ENCODE data around the gene PRPF4.

The PRPF4 gene

GRCh38 chr9:113315231-113315630 lies 39.8 kb downstream of the PRPF4 start:
- TF ChIP-seq NFRKB (IDR thresholded peaks at IDR 0.05) = no peak
- TF ChIP-seq TARDBP (IDR thresholded peaks at IDR 0.05) = no peak
- no peak for TF ChIP-seq FOXA1 (IDR thresholded peaks at IDR 0.05)
- TF ChIP-seq PKNOX1 (IDR thresholded peaks at IDR 0.05) = no peak
- no peak for TF ChIP-seq ZNF384 (IDR thresholded peaks at IDR 0.05)
- no peak for TF ChIP-seq CTBP1 (IDR thresholded peaks at IDR 0.05; ENCODE audit: borderline replicate concordance)
- no peak for TF ChIP-seq SUZ12 (IDR thresholded peaks at IDR 0.05)
- TF ChIP-seq ELF4 (IDR thresholded peaks at IDR 0.05) = no peak
- no peak for TF ChIP-seq LEF1 (IDR thresholded peaks at IDR 0.05; ENCODE audit: borderline replicate concordance)
- no peak for TF ChIP-seq HDGF (IDR thresholded peaks at IDR 0.05; ENCODE audit: borderline replicate concordance)
- TF ChIP-seq ARNT (IDR thresholded peaks at IDR 0.05) = no peak
- TF ChIP-seq BHLHE40 (IDR thresholded peaks at IDR 0.05; ENCODE audit: borderline replicate concordance) = no peak
- no peak for TF ChIP-seq FOXK2 (IDR thresholded peaks at IDR 0.05)
- TF ChIP-seq FOXM1 (IDR thresholded peaks at IDR 0.05; ENCODE audit: borderline replicate concordance) = no peak
- no peak for TF ChIP-seq L3MBTL2 (conservative IDR thresholded peaks at IDR 0.05)
- TF ChIP-seq SP1 (IDR thresholded peaks at IDR 0.05) = no peak
- DNase-seq (ENCODE audit: extremely low spot score) = no peak
- ChIA-PET POLR2A (interaction anchor here (1.0 kb wide), 1 partner anchor 95 kb away, joined by 5 read pairs; the partner anchor contains the start of genes C9orf43 and POLE3), CTCF (interaction anchor here (0.6 kb wide), 1 partner anchor 102 kb away, joined by 3 read pairs; no protein-coding TSS in a partner anchor)

GRCh38 chr9:113316030-113316429 lies 40.6 kb downstream of the PRPF4 start:
- TF ChIP-seq SUZ12 (IDR thresholded peaks at IDR 0.05) = no peak
- no peak for TF ChIP-seq NFRKB (IDR thresholded peaks at IDR 0.05)
- TF ChIP-seq L3MBTL2 (conservative IDR thresholded peaks at IDR 0.05) = no peak
- no peak for TF ChIP-seq ELF4 (IDR thresholded peaks at IDR 0.05)
- no peak for TF ChIP-seq PKNOX1 (IDR thresholded peaks at IDR 0.05)
- TF ChIP-seq ARNT (IDR thresholded peaks at IDR 0.05) = no peak
- no peak for TF ChIP-seq FOXA1 (IDR thresholded peaks at IDR 0.05)
- CTCF ChIA-PET = no interaction called here
- DNase-seq (ENCODE audit: extremely low spot score) = no peak
- POLR2A ChIA-PET = interaction anchor here (1.0 kb wide), 1 partner anchor 94 kb away, joined by 5 read pairs; the partner anchor contains the start of genes C9orf43 and POLE3

- no peak for TF ChIP-seq ZNF384 (IDR thresholded peaks at IDR 0.05)
- TF ChIP-seq CTBP1 (IDR thresholded peaks at IDR 0.05; ENCODE audit: borderline replicate concordance) = no peak
- no peak for TF ChIP-seq SP1 (IDR thresholded peaks at IDR 0.05)
- TF ChIP-seq ARNT (IDR thresholded peaks at IDR 0.05) = no peak
- TF ChIP-seq NFRKB (IDR thresholded peaks at IDR 0.05) = no peak
- no peak for TF ChIP-seq FOXK2 (IDR thresholded peaks at IDR 0.05)
- no peak for TF ChIP-seq FOXM1 (IDR thresholded peaks at IDR 0.05; ENCODE audit: borderline replicate concordance)
- TF ChIP-seq SUZ12 (IDR thresholded peaks at IDR 0.05) = no peak
- no peak for TF ChIP-seq BHLHE40 (IDR thresholded peaks at IDR 0.05; ENCODE audit: borderline replicate concordance)
- TF ChIP-seq LEF1 (IDR thresholded peaks at IDR 0.05; ENCODE audit: borderline replicate concordance) = no peak
- TF ChIP-seq FOXA1 (IDR thresholded peaks at IDR 0.05) = no peak
- TF ChIP-seq HDGF (IDR thresholded peaks at IDR 0.05; ENCODE audit: borderline replicate concordance) = no peak
- no peak for TF ChIP-seq ELF4 (IDR thresholded peaks at IDR 0.05)
- no peak for TF ChIP-seq L3MBTL2 (conservative IDR thresholded peaks at IDR 0.05)
- TF ChIP-seq TARDBP (IDR thresholded peaks at IDR 0.05) = no peak
- TF ChIP-seq PKNOX1 (IDR thresholded peaks at IDR 0.05) = no peak
- no peak for DNase-seq (ENCODE audit: extremely low spot score)
- POLR2A ChIA-PET = interaction anchor here (1.5 to 3.8 kb wide), 2 partner anchors 22 to 59 kb away, joined by 4 to 18 read pairs; partner anchors contain the start of genes HDHD3 and WDR31
- CTCF ChIA-PET = interaction anchor here (1.2 kb wide), 1 partner anchor 8 kb away, joined by 3 read pairs; no protein-coding TSS in a partner anchor
Measured at GRCh38 chr9:113317777-113318176, 42.3 kb downstream of the PRPF4 start.

- no peak for DNase-seq (ENCODE audit: extremely low spot score)
- no peak for TF ChIP-seq SP1 (IDR thresholded peaks at IDR 0.05)
- TF ChIP-seq PKNOX1 (IDR thresholded peaks at IDR 0.05) = no peak
- no peak for TF ChIP-seq ZNF384 (IDR thresholded peaks at IDR 0.05)
- TF ChIP-seq ARNT (IDR thresholded peaks at IDR 0.05) = no peak
- TF ChIP-seq FOXK2 (IDR thresholded peaks at IDR 0.05) = no peak
- TF ChIP-seq FOXM1 (IDR thresholded peaks at IDR 0.05; ENCODE audit: borderline replicate concordance) = no peak
- no peak for TF ChIP-seq ELF4 (IDR thresholded peaks at IDR 0.05)
- no peak for TF ChIP-seq BHLHE40 (IDR thresholded peaks at IDR 0.05; ENCODE audit: borderline replicate concordance)
- TF ChIP-seq HDGF (IDR thresholded peaks at IDR 0.05; ENCODE audit: borderline replicate concordance) = no peak
- no peak for TF ChIP-seq CTBP1 (IDR thresholded peaks at IDR 0.05; ENCODE audit: borderline replicate concordance)
- no peak for TF ChIP-seq LEF1 (IDR thresholded peaks at IDR 0.05; ENCODE audit: borderline replicate concordance)
- no peak for TF ChIP-seq NFRKB (IDR thresholded peaks at IDR 0.05)
- no peak for TF ChIP-seq FOXA1 (IDR thresholded peaks at IDR 0.05)
- TF ChIP-seq TARDBP (IDR thresholded peaks at IDR 0.05) = no peak
- TF ChIP-seq SUZ12 (IDR thresholded peaks at IDR 0.05) = no peak
- no peak for TF ChIP-seq L3MBTL2 (conservative IDR thresholded peaks at IDR 0.05)
- ChIA-PET POLR2A (interaction anchor here (1.4 to 3.8 kb wide), 2 partner anchors 21 to 91 kb away, joined by 4 to 18 read pairs; partner anchors contain the start of genes C9orf43, POLE3 and WDR31), CTCF (interaction anchor here (0.6 kb wide), 1 partner anchor 82 kb away, joined by 3 read pairs; the partner anchor contains the start of gene ALAD)
Measured at GRCh38 chr9:113319054-113319453, 43.6 kb downstream of the PRPF4 start.

GRCh38 chr9:113320051-113320450 lies 44.6 kb downstream of the PRPF4 start:
- TF ChIP-seq PKNOX1 (IDR thresholded peaks at IDR 0.05) (no peak), BHLHE40 (IDR thresholded peaks at IDR 0.05; ENCODE audit: borderline replicate concordance) (no peak), TARDBP (IDR thresholded peaks at IDR 0.05) (no peak), HDGF (IDR thresholded peaks at IDR 0.05; ENCODE audit: borderline replicate concordance) (no peak), ZNF384 (IDR thresholded peaks at IDR 0.05) (no peak), FOXA1 (IDR thresholded peaks at IDR 0.05) (no peak), ELF4 (IDR thresholded peaks at IDR 0.05) (no peak), SP1 (IDR thresholded peaks at IDR 0.05) (no peak), ARNT (IDR thresholded peaks at IDR 0.05) (no peak), NFRKB (IDR thresholded peaks at IDR 0.05) (no peak), FOXK2 (IDR thresholded peaks at IDR 0.05) (no peak), FOXM1 (IDR thresholded peaks at IDR 0.05; ENCODE audit: borderline replicate concordance) (no peak), L3MBTL2 (conservative IDR thresholded peaks at IDR 0.05) (no peak), SUZ12 (IDR thresholded peaks at IDR 0.05) (no peak), LEF1 (IDR thresholded peaks at IDR 0.05; ENCODE audit: borderline replicate concordance) (no peak), CTBP1 (IDR thresholded peaks at IDR 0.05; ENCODE audit: borderline replicate concordance) (no peak)
- no peak for DNase-seq (ENCODE audit: extremely low spot score)
- ChIA-PET CTCF (interaction anchor here (0.6 kb wide), 1 partner anchor 259 kb away, joined by 3 read pairs; no protein-coding TSS in a partner anchor), POLR2A (interaction anchor here (1.4 to 3.8 kb wide), 2 partner anchors 20 to 90 kb away, joined by 4 to 18 read pairs; partner anchors contain the start of genes C9orf43, POLE3 and WDR31)

Measured in HEK293T (cell line).